Gastroesophageal sphincter (tissue), 3 donors: ENCODE measurements around the gene TIPRL.

Experiments used
- CTCF ChIP-seq, 4 experiments: fragments of 200-600 bp in 2 of 4; fragments of 450-650 bp in 2 of 4; sonication (generic) in 1 of 4; IDR thresholded peaks; one replicate each; pipeline ENCODE4 v1.5.1; 2017 to 2019; ENCODE audit warnings: antibody characterized with exemption in 4 of 4, mild to moderate bottlenecking in 2 of 4, moderate library complexity in 2 of 4
- EP300 ChIP-seq: sonication (generic); formaldehyde crosslinking; IDR thresholded peaks from one replicate; pipeline ENCODE4 v1.6.1; 2017; ENCODE audit warnings: antibody characterized with exemption, mild to moderate bottlenecking
- POLR2A ChIP-seq, 2 donors: fragments of 450-650 bp; IDR thresholded peaks; one replicate each; pipeline ENCODE4 v1.6.1; 2017; ENCODE audit warnings: antibody characterized with exemption in 2 of 2, mild to moderate bottlenecking in 2 of 2, moderate library complexity in 1 of 2
- POLR2AphosphoS5 ChIP-seq: sonication (generic); formaldehyde crosslinking; IDR thresholded peaks from one replicate; pipeline ENCODE4 v1.6.1; 2017; ENCODE audit warnings: antibody characterized with exemption

GRCh38 chr1:168195199-168196135 lies 16.7 kb downstream of the TIPRL start:
- TF ChIP-seq CTCF (IDR thresholded peaks at IDR 0.05) (no peak), POLR2A (IDR thresholded peaks at IDR 0.05) (no peak), POLR2AphosphoS5 (no peak), EP300 (no peak)
